Ovary (tissue), 9 donors: ENCODE data around the gene PARP14. TPM values are rescaled to one million over a fixed set of nuclear protein-coding genes. Genes with fewer than 3 reads are reported as not detected.

ENCODE experiments used
- DNase-seq, 5 donors: peaks; one replicate each; pipeline ENCODE4 v3.0.0-alpha.2; 2019 to 2020
- H3K27ac ChIP-seq, 2 donors: fragments of 200-600 bp; one replicate each; pipeline versions ENCODE4 v1.5.1 to v1.8.0; 2019 to 2022
- H3K27me3 ChIP-seq: fragments of 200-600 bp; one replicate; pipeline ENCODE4 v1.8.0; 2022
- H3K36me3 ChIP-seq: fragments of 200-600 bp; sonication (generic); one replicate; pipeline ENCODE4 v1.5.1; 2019
- H3K4me1 ChIP-seq: one replicate; pipeline ENCODE4 v1.8.1; 2013; ENCODE audit warnings: mild to moderate bottlenecking, moderate library complexity; ENCODE audit not compliant: insufficient read depth
- H3K4me3 ChIP-seq: fragments of 200-600 bp; sonication (generic); one replicate; pipeline ENCODE4 v1.5.1; 2017
- H3K9me3 ChIP-seq, 2 donors: fragments of 200-600 bp in 1 of 2; sonication (generic) in 1 of 2; one replicate each; pipeline versions ENCODE4 v1.5.1 to v1.8.1; 2013 to 2019; ENCODE audit warnings: mild to moderate bottlenecking in 1 of 2, moderate library complexity in 1 of 2
- CTCF ChIP-seq, 3 donors: fragments of 450-650 bp in 2 of 3; fragments of 200-600 bp in 1 of 3; IDR thresholded peaks; one replicate each; pipeline versions ENCODE4 v1.5.1 to v1.8.0; 2016 to 2022; ENCODE audit warnings: antibody characterized with exemption in 3 of 3, mild to moderate bottlenecking in 1 of 3
- EP300 ChIP-seq: sonication (generic); formaldehyde crosslinking; IDR thresholded peaks from one replicate; pipeline ENCODE4 v1.6.1; 2017; ENCODE audit warnings: antibody characterized with exemption
- POLR2A ChIP-seq: fragments of 450-650 bp; IDR thresholded peaks from one replicate; pipeline ENCODE4 v1.6.1; 2017; ENCODE audit warnings: antibody characterized with exemption, mild to moderate bottlenecking, moderate library complexity
- WGBS, 3 donors: extraction: QIAGEN DNeasy Blood & Tissue Kit in 1 of 3; methylation state at CpG; one replicate each; pipeline versions ENCODE4 v1.1.5 to v1.1.7; 2013 to 2017; 5-methylcytosine and 5-hydroxymethylcytosine counted together
- intact Hi-C, 4 donors: fragments of 100-400 bp; cut with DNase I; formaldehyde crosslinking; loops; one replicate each; pipeline versions ENCODE4 v1.11.0 to v1.15.1; 2022 to 2023
- polyA plus RNA-seq, 2 donors: library from polyadenylated mRNA; stranded (reverse); fragments of 200-250 nt in 1 of 2; fragments of 350-450 nt in 1 of 2; fragmentation: Illumina TruSeq in 1 of 2; extraction: RNeasy Lipid Tissue Mini Kit (QIAGEN cat#74804) in 1 of 2; gene quantifications; one replicate each; pipeline ENCODE4 v1.2.3, GENCODE V29; 2013 to 2014
- total RNA-seq, 7 donors: library from RNA; depleted of rRNA in 2 of 7; stranded (reverse); fragments of >200 nt in 2 of 7; fragmentation: NEBNext Ultra II Directional in 3 of 7; extraction: Animal tissue kit (Norgen Biotek cat#: 25700) in 3 of 7; gene quantifications; one replicate each; pipeline versions ENCODE4 v1.1.0 to v1.2.4, GENCODE V29; 2016 to 2023
- donor health status: DM: no; HTN: no; CAD: no; lungs with moderate emphysema.
- donor health status: DM: no; HTN: no; CAD: no.
- donor health status: Bipolar disorder and iron deficiency.
- donor health status: DM: yes; HTN: yes; CAD: no.
- donor health status: DM: no; HTN: no; CAD: no.
- donor health status: DM: yes; HTN: yes; CAD: no.

Gene PARP14
- total and polyA plus RNA-seq, 9 donors: 9.3 to 41.3 (median 27.5) TPM

GRCh38 chr3:122687298-122687697 lies 6.7 kb downstream of the PARP14 start:
- H3K9me3 ChIP-seq: no peaks in the 10 kb centered on the region
- TF ChIP-seq CTCF (IDR thresholded peaks at IDR 0.05) (no peak), POLR2A (no peak), EP300 (no peak)
- WGBS, 3 donors: 87 to 93% (median 92%) methylated on average over 2 of the region's 2 CpGs
- H3K36me3 ChIP-seq: no peaks in the 10 kb centered on the region
- intact Hi-C loops: loop anchor here in 2 of 4 donors (10.0 kb wide), 3 partner anchors 122 to 582 kb away; partner anchors contain the start of genes DTX3L (in 1 of the 2) and PARP9 (in 1 of the 2)
- H3K4me3 ChIP-seq: no peak overlapping the region
- no peaks in the 10 kb centered on the region for H3K27me3 ChIP-seq
- no peak for DNase-seq
- H3K4me1 ChIP-seq: peaks cover 3% of the 10 kb centered on the region
- H3K27ac ChIP-seq: no peak overlapping the region

GRCh38 chr3:122688996-122689395 lies 8.4 kb downstream of the PARP14 start:
- no peak for TF ChIP-seq CTCF (IDR thresholded peaks at IDR 0.05)
- Histone ChIP-seq H3K27me3 (no peaks in the 10 kb centered on the region), H3K27ac (no peak overlapping the region), H3K4me1 (no peaks in the 10 kb centered on the region), H3K4me3 (no peak overlapping the region), H3K36me3 (no peaks in the 10 kb centered on the region), H3K9me3 (no peaks in the 10 kb centered on the region)
- intact Hi-C loops: loop anchor here in 2 of 4 donors (10.0 kb wide), 3 partner anchors 124 to 584 kb away; partner anchors contain the start of genes DTX3L (in 1 of the 2) and PARP9 (in 1 of the 2)
- WGBS, 3 donors: 85 to 91% (median 90%) methylated on average over 4 of the region's 4 CpGs
- no peak for DNase-seq

- no peak for DNase-seq
- H3K27ac ChIP-seq: no peak overlapping the region
- no peaks in the 10 kb centered on the region for H3K36me3 ChIP-seq
- no peak for TF ChIP-seq POLR2A
- TF ChIP-seq CTCF (IDR thresholded peaks at IDR 0.05): no peak
- TF ChIP-seq EP300: no peak
- H3K4me1 ChIP-seq: no peaks in the 10 kb centered on the region
- no peaks in the 10 kb centered on the region for H3K27me3 ChIP-seq
- no peaks in the 10 kb centered on the region for H3K9me3 ChIP-seq
- intact Hi-C loops: loop anchor here in 2 of 4 donors (10.0 kb wide), 3 partner anchors 125 to 585 kb away; partner anchors contain the start of genes DTX3L (in 1 of the 2) and PARP9 (in 1 of the 2)
- no peak overlapping the region for H3K4me3 ChIP-seq
- WGBS, 3 donors: 87 to 96% (median 87%) methylated on average over 2 of the region's 2 CpGs
These were observed 8.9 kb downstream of the PARP14 start for GRCh38 chr3:122689587-122689986.

- no peaks in the 10 kb centered on the region for H3K4me1 ChIP-seq
- no peak overlapping the region for H3K4me3 ChIP-seq
- DNase-seq: no peak
- intact Hi-C loops: no loop called here
- H3K27ac ChIP-seq: no peak overlapping the region
- H3K27me3 ChIP-seq: no peaks in the 10 kb centered on the region
- H3K36me3 ChIP-seq: no peaks in the 10 kb centered on the region
- H3K9me3 ChIP-seq: no peaks in the 10 kb centered on the region
- TF ChIP-seq CTCF (IDR thresholded peaks at IDR 0.05) (no peak), POLR2A (no peak), EP300 (no peak)
- 95 to 100% (median 98%) methylated on average over 1 of the region's 1 CpG for WGBS, 3 donors
These were observed 9.5 kb downstream of the PARP14 start for GRCh38 chr3:122690096-122690495.
